Large intestine (tissue), 3 donors: Measurements from ENCODE around the gene BNIP2. TPM values are rescaled to one million over a fixed set of nuclear protein-coding genes. Genes with fewer than 3 reads are reported as not detected.
"Not testable (repeated sequence)": the region's sequence is repeated elsewhere in the genome, so short reads cannot be mapped to it uniquely, and the experiment has no call there.

Experiments used
- DNase-seq, 2 donors: peaks; one replicate each; pipeline versions ENCODE4 v3.0.0 to v3.0.0-alpha.2; 2013
- H3K27ac ChIP-seq: one replicate; pipeline ENCODE4 v1.5.1; 2013; ENCODE audit warnings: low read length
- H3K27me3 ChIP-seq: 2 replicates; pipeline ENCODE4 v1.6.1; 2013; ENCODE audit warnings: low read length; ENCODE audit not compliant: control insufficient read depth, insufficient read depth
- H3K36me3 ChIP-seq: 2 replicates; pipeline ENCODE4 v1.6.1; 2013; ENCODE audit warnings: low read length; ENCODE audit not compliant: control insufficient read depth, insufficient read depth
- H3K4me1 ChIP-seq: one replicate; pipeline ENCODE4 v1.6.1; 2013; ENCODE audit warnings: low read length; ENCODE audit not compliant: control insufficient read depth, insufficient read depth
- H3K4me3 ChIP-seq: one replicate; pipeline ENCODE4 v1.5.1; 2013; ENCODE audit warnings: low read length
- H3K9me3 ChIP-seq: one replicate; pipeline ENCODE4 v1.6.1; 2013; ENCODE audit warnings: mild to moderate bottlenecking, low read depth, low read length, moderate library complexity; ENCODE audit not compliant: control insufficient read depth
- WGBS: methylation state at CpG from one replicate; pipeline ENCODE4 v1.1.5; 2013; ENCODE audit warnings: low lambda C conversion rate; ENCODE audit not compliant: insufficient coverage; 5-methylcytosine and 5-hydroxymethylcytosine counted together
- polyA plus RNA-seq: library from polyadenylated mRNA; unstranded; fragments of 120-200 nt; gene quantifications from one replicate; pipeline ENCODE4 v1.2.1, GENCODE V29; 2013

Gene BNIP2
- polyA plus RNA-seq, 1 donor = 59.0 TPM

DNA sequence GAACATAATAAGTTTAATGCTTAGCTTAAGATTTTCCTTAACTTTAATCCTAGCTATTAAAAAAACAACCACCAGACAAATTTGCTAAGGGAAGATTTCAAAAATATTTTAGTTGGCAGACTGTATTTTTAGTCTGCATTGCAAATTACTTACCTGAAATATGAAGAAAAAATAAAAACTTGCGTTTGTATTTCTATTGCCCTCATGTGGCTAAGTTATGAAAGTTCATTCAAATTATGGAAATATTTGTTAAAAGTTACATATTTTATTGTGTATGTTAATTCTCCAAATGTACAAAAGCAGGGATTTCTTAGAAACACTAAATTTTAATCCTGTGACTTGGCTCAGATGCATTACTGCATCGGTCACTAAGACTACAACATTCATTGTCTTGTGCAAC, 46.8 kb downstream of the BNIP2 start:
- peaks cover 36% of the 10 kb centered on the region for H3K36me3 ChIP-seq
- H3K9me3 ChIP-seq = no peaks in the 10 kb centered on the region
- 75% methylated on average over 2 of the region's 2 CpGs for WGBS
- H3K27me3 ChIP-seq = no peaks in the 10 kb centered on the region
- peaks cover 2% of the 10 kb centered on the region for H3K4me1 ChIP-seq
- no peak overlapping the region for H3K4me3 ChIP-seq
- DNase-seq = no peak
- H3K27ac ChIP-seq = no peak overlapping the region

- not testable (repeated sequence) for DNase-seq, H3K27me3 ChIP-seq, H3K4me1 ChIP-seq, H3K4me3 ChIP-seq, H3K9me3 ChIP-seq, H3K27ac ChIP-seq
- H3K36me3 ChIP-seq = peaks cover 20% of the 10 kb centered on the region
- 100% methylated on average over 1 of the region's 2 CpGs for WGBS
Observed at GRCh38 chr15:59637507-59637906, 51.6 kb downstream of the BNIP2 start.

GRCh38 chr15:59636184-59636583, 52.9 kb downstream of the BNIP2 start:
- no CpG with 5 or more reads among the region's 3 CpGs for WGBS

GRCh38 chr15:59632714-59633113, 56.4 kb downstream of the BNIP2 start:
- no peak overlapping the region for H3K27ac ChIP-seq

More at GRCh38 chr15:59636184-59636583, 52.9 kb downstream of the BNIP2 start:
- Histone ChIP-seq H3K4me1 (no peaks in the 10 kb centered on the region), H3K27ac (no peak overlapping the region), H3K36me3 (peaks cover 17% of the 10 kb centered on the region), H3K27me3 (no peaks in the 10 kb centered on the region), H3K9me3 (no peaks in the 10 kb centered on the region), H3K4me3 (no peak overlapping the region)
- DNase-seq = no peak

GRCh38 chr15:59622289-59622688, 66.8 kb downstream of the BNIP2 start:
- Histone ChIP-seq H3K27me3 (no peaks in the 10 kb centered on the region), H3K4me1 (no peaks in the 10 kb centered on the region), H3K27ac (no peak overlapping the region), H3K4me3 (no peak overlapping the region), H3K36me3 (peaks cover 3% of the 10 kb centered on the region), H3K9me3 (no peaks in the 10 kb centered on the region)
- no CpG with 5 or more reads among the region's 6 CpGs for WGBS
- peak; percentile 37 to 64 for DNase-seq

More at GRCh38 chr15:59632714-59633113, 56.4 kb downstream of the BNIP2 start:
- no peak for DNase-seq
- Histone ChIP-seq H3K36me3 (no peaks in the 10 kb centered on the region), H3K4me1 (no peaks in the 10 kb centered on the region), H3K4me3 (no peak overlapping the region), H3K9me3 (no peaks in the 10 kb centered on the region), H3K27me3 (no peaks in the 10 kb centered on the region)
- 40% methylated on average over 1 of the region's 4 CpGs for WGBS

GRCh38 chr15:59618406-59618805, 70.7 kb downstream of the BNIP2 start:
- H3K9me3 ChIP-seq = peaks cover under 1% of the 10 kb centered on the region
- DNase-seq = no peak
- peaks cover 3% of the 10 kb centered on the region for H3K36me3 ChIP-seq
- H3K27ac ChIP-seq = no peak overlapping the region
- no CpG with 5 or more reads among the region's 4 CpGs for WGBS
- H3K27me3 ChIP-seq = no peaks in the 10 kb centered on the region
- H3K4me1 ChIP-seq = peaks cover 11% of the 10 kb centered on the region
- H3K4me3 ChIP-seq = no peak overlapping the region

GRCh38 chr15:59616379-59616778, 72.7 kb downstream of the BNIP2 start:
- peak overlapping the region; percentile 13 for H3K27ac ChIP-seq
- H3K4me3 ChIP-seq = no peak overlapping the region
- DNase-seq = peak; percentile 35 to 75
- WGBS = no CpG with 5 or more reads among the region's 3 CpGs
- H3K36me3 ChIP-seq = peaks cover 3% of the 10 kb centered on the region
- H3K27me3 ChIP-seq = no peaks in the 10 kb centered on the region
- H3K9me3 ChIP-seq = peaks cover 2% of the 10 kb centered on the region
- H3K4me1 ChIP-seq = peaks cover 28% of the 10 kb centered on the region

- Histone ChIP-seq H3K27ac (no peak overlapping the region), H3K9me3 (peaks cover 2% of the 10 kb centered on the region), H3K36me3 (peaks cover 3% of the 10 kb centered on the region), H3K4me3 (no peak overlapping the region), H3K27me3 (no peaks in the 10 kb centered on the region), H3K4me1 (peaks cover 31% of the 10 kb centered on the region)
- DNase-seq = no peak
- WGBS = no CpG with 5 or more reads among the region's 5 CpGs
Observed at GRCh38 chr15:59615661-59616060, 73.5 kb downstream of the BNIP2 start.

DNA sequence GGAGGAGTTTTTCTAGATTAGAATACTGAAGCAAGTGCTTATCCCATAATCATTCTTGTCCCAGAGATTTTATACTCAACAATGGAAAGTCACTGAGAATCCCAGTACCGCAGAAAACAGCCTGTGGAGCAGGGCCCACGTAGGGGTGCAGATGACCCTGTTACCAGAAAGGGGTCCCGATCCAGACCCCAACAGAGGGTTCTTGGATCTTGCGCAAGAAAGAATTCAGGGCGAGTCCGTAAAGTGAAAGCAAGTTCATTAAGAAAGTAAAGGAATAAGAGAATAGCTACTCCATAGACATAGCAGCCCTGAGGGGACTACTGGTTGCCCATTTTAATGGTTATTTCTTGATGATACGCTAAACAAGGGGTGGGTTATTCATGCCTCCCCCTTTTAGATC, 75.0 kb downstream of the BNIP2 start:
- Histone ChIP-seq H3K4me3 (no peak overlapping the region), H3K4me1 (peaks cover 31% of the 10 kb centered on the region), H3K27me3 (no peaks in the 10 kb centered on the region), H3K9me3 (peaks cover 14% of the 10 kb centered on the region), H3K27ac (no peak overlapping the region), H3K36me3 (peaks cover 3% of the 10 kb centered on the region)
- DNase-seq = no peak
- WGBS = 83% methylated on average over 1 of the region's 7 CpGs

DNA sequence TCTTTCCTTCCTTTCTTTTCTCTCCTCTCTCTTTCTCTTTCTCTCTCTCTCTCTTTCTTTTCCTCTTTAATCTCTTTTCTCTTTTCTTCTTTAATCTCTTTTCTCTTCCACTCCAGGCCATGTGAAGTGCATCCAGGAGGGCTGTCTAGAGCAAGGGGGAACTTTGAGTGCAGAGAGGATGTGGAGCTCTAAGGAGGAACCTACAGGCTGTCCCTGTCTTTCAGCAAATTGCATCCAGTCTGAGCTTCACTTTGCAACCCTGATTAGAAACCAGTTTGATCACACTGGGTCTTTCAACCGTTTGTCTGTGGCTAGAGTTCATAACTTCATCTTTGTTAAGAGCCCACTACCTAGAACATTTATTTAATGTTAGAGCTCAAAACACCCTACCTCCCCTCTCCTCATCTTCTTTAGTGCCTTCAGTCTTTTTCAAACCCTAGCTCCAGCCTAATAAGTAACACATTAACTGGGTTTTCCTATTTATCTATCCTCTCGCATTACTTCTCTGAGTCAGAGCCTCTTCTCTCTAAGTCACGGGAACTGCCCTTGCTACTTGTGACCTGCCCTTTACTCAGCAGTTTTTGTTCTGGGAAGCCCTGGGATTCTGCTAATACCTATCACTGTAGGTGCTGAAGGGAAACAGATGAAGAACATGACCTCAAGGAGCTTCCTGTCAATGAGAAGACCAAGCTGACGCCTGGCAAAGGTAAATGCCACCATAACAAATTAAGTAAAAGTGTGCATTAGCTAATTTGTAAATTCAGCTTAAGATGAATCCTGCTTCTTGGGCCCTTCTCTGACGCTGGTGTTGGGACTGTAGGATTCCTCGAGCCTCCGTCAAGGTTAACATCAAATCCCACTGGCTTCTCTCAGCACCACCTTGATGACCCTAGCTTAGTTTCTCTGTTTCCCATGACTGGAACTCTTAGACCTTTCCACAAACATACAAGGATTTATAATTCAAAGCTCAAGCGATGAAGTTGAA, 77.6 kb downstream of the BNIP2 start, which contains the start of gene GCNT3:
Gene GCNT3, plus strand, starts transcription at position 508 of the 985 bp plus-strand sequence. CDS start 6,456 bp downstream, outside the sequence.
- peak within 1 kb of the TSS; percentile 97 for H3K27ac ChIP-seq

More for the DNA sequence above, 77.6 kb downstream of the BNIP2 start, which contains the start of gene GCNT3:
- 0% methylated on average over 2 of the region's 8 CpGs for WGBS
- Histone ChIP-seq H3K9me3 (peaks cover 14% of the 10 kb centered on the region), H3K4me3 (no peak within 1 kb of the TSS), H3K36me3 (no peaks in the 10 kb centered on the region), H3K27me3 (no peaks in the 10 kb centered on the region), H3K4me1 (peaks cover 31% of the 10 kb centered on the region)
- DNase-seq = peak; percentile 86 to 95
